ENCODE results near the gene FAM78B. TPM values are rescaled to one million over a fixed set of nuclear protein-coding genes. Genes with fewer than 3 reads are reported as not detected.

The FAM78B gene
- total RNA-seq, 1 experiment from 2014 or later: 0.26 TPM

GRCh38 chr1:166133276-166133841 is 33.4 kb downstream of the FAM78B start:
- H3K9ac ChIP-seq (ENCODE audit: low read length): no peak overlapping the region
- H3K4me1 ChIP-seq (ENCODE audit: insufficient read depth, low read length): no peaks in the 10 kb centered on the region
- no TSS peak for BruUV-seq (replicated peaks)
- ATAC-seq (no peak), DNase-seq (peak; percentile 62)
- TF ChIP-seq, protein P1, sequence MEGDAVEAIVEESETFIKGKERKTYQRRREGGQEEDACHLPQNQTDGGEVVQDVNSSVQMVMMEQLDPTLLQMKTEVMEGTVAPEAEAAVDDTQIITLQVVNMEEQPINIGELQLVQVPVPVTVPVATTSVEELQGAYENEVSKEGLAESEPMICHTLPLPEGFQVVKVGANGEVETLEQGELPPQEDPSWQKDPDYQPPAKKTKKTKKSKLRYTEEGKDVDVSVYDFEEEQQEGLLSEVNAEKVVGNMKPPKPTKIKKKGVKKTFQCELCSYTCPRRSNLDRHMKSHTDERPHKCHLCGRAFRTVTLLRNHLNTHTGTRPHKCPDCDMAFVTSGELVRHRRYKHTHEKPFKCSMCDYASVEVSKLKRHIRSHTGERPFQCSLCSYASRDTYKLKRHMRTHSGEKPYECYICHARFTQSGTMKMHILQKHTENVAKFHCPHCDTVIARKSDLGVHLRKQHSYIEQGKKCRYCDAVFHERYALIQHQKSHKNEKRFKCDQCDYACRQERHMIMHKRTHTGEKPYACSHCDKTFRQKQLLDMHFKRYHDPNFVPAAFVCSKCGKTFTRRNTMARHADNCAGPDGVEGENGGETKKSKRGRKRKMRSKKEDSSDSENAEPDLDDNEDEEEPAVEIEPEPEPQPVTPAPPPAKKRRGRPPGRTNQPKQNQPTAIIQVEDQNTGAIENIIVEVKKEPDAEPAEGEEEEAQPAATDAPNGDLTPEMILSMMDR (conservative IDR thresholded peaks at IDR 0.05; ENCODE audit: low read depth, low read length): peak; percentile 83
- no peak for TF ChIP-seq EZH2 (IDR thresholded peaks at IDR 0.05; ENCODE audit: low read length, unreplicated experiment)
- intact Hi-C loops (cut with micrococcal nuclease): loop anchor here (2.0 to 10.0 kb wide), 2 partner anchors 209 to 345 kb away; no protein-coding TSS in a partner anchor
- H3K27ac ChIP-seq (ENCODE audit: low read length): no peak overlapping the region
- no peak overlapping the region for H3K4me3 ChIP-seq (ENCODE audit: low read length)
- no peak overlapping the region for H2AFZ ChIP-seq (ENCODE audit: low read length)
- H3K79me2 ChIP-seq (ENCODE audit: low read length): no peaks in the 10 kb centered on the region
- ChIA-PET POLR2A (ENCODE audit: unreplicated experiment) (no interaction called here), CTCF (no interaction called here)
- no peaks in the 10 kb centered on the region for H3K9me3 ChIP-seq (ENCODE audit: low read length)
- no peak overlapping the region for H3K4me2 ChIP-seq (ENCODE audit: low read length)
- H3K27me3 ChIP-seq (ENCODE audit: low read length): peaks cover 7% of the 10 kb centered on the region; the same call in 1 of the 2 replicates
- no peaks in the 10 kb centered on the region for H4K20me1 ChIP-seq (ENCODE audit: low read length)
- no peaks in the 10 kb centered on the region for H3K36me3 ChIP-seq (ENCODE audit: low read depth, low read length)
- no peaks in the 10 kb centered on the region for H3K9me2 ChIP-seq (replicated peaks; ENCODE audit: low read length)
- H3F3A ChIP-seq (ENCODE audit: low read length, unreplicated experiment): no peaks in the 10 kb centered on the region

GRCh38 chr1:166132496-166132895 is 34.3 kb downstream of the FAM78B start:
- Histone ChIP-seq H3K36me3 (ENCODE audit: low read depth, low read length) (no peaks in the 10 kb centered on the region), H3K9ac (ENCODE audit: low read length) (no peak overlapping the region), H2AFZ (ENCODE audit: low read length) (no peak overlapping the region), H3F3A (ENCODE audit: low read length, unreplicated experiment) (no peaks in the 10 kb centered on the region), H3K27me3 (ENCODE audit: low read length) (peaks cover 7% of the 10 kb centered on the region; the same call in 1 of the 2 replicates), H3K9me3 (ENCODE audit: low read length) (no peaks in the 10 kb centered on the region), H4K20me1 (ENCODE audit: low read length) (no peaks in the 10 kb centered on the region), H3K4me1 (ENCODE audit: insufficient read depth, low read length) (no peaks in the 10 kb centered on the region), H3K4me2 (ENCODE audit: low read length) (no peak overlapping the region), H3K9me2 (replicated peaks; ENCODE audit: low read length) (no peaks in the 10 kb centered on the region), H3K79me2 (ENCODE audit: low read length) (no peaks in the 10 kb centered on the region), H3K27ac (ENCODE audit: low read length) (no peak overlapping the region), H3K4me3 (ENCODE audit: low read length) (no peak overlapping the region)
- DNase-seq (no peak), ATAC-seq (no peak)
- ChIA-PET CTCF (interaction anchor here (0.6 kb wide), 1 partner anchor 38 kb away, joined by 3 read pairs; no protein-coding TSS in a partner anchor), POLR2A (ENCODE audit: unreplicated experiment) (no interaction called here)
- BruUV-seq (replicated peaks): no TSS peak
- intact Hi-C loops (cut with micrococcal nuclease): loop anchor here (2.0 to 10.0 kb wide), 2 partner anchors 208 to 346 kb away; no protein-coding TSS in a partner anchor
- TF ChIP-seq EZH2phosphoT487 (IDR thresholded peaks at IDR 0.05; ENCODE audit: borderline replicate concordance, low read length) (no peak), EZH2 (IDR thresholded peaks at IDR 0.05; ENCODE audit: low read length, unreplicated experiment) (no peak)
- TF ChIP-seq, protein P1 (conservative IDR thresholded peaks at IDR 0.05; ENCODE audit: low read depth, low read length): no peak

DNA sequence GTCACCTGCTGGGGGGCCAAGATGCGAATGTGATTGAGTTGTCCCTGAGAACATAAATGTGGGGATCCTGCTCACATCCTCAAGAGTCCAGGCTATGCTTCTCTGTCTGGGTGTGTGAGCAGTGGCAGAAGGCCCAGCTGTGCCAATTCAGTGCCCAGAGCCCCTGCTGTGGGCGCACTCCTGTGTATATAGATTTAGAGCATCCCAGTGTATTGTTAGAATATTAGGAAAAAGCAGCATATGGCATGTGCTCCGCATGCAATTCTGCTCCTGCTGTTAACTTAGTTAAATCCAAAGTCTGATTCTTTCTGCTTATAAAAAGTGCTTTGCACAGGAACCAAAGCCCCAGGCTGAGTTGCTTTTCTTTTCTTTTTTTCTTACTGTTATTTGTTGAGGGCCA is 37.8 kb downstream of the FAM78B start:
- no peaks in the 10 kb centered on the region for H3K4me1 ChIP-seq (ENCODE audit: insufficient read depth, low read length)
- no peak overlapping the region for H3K27ac ChIP-seq (ENCODE audit: low read length)
- POLR2A ChIA-PET (ENCODE audit: unreplicated experiment): no interaction called here
- BruUV-seq (replicated peaks): no TSS peak
- H3K9ac ChIP-seq (ENCODE audit: low read length): no peak overlapping the region
- TF ChIP-seq EZH2 (IDR thresholded peaks at IDR 0.05; ENCODE audit: low read length, unreplicated experiment): no peak
- TF ChIP-seq, protein P1 (conservative IDR thresholded peaks at IDR 0.05; ENCODE audit: low read depth, low read length): no peak
- no peak for TF ChIP-seq EZH2phosphoT487 (IDR thresholded peaks at IDR 0.05; ENCODE audit: borderline replicate concordance, low read length)
- intact Hi-C loops (cut with micrococcal nuclease): no loop called here
- H4K20me1 ChIP-seq (ENCODE audit: low read length): no peaks in the 10 kb centered on the region
- H3K79me2 ChIP-seq (ENCODE audit: low read length): no peaks in the 10 kb centered on the region
- H3K4me2 ChIP-seq (ENCODE audit: low read length): no peak overlapping the region
- no peak overlapping the region for H3K4me3 ChIP-seq (ENCODE audit: low read length)
- no peaks in the 10 kb centered on the region for H3F3A ChIP-seq (ENCODE audit: low read length, unreplicated experiment)
- no peaks in the 10 kb centered on the region for H3K36me3 ChIP-seq (ENCODE audit: low read depth, low read length)
- no peaks in the 10 kb centered on the region for H3K9me2 ChIP-seq (replicated peaks; ENCODE audit: low read length)
- DNase-seq (no peak), ATAC-seq (no peak)
- H2AFZ ChIP-seq (ENCODE audit: low read length): no peak overlapping the region
- CTCF ChIA-PET: no interaction called here
- H3K27me3 ChIP-seq (ENCODE audit: low read length): no peaks in the 10 kb centered on the region
- no peaks in the 10 kb centered on the region for H3K9me3 ChIP-seq (ENCODE audit: low read length)
